ENCODE measurements around the gene LANCL2.

GRCh38 chr7:55396233-55396785 lies 31.2 kb downstream of the LANCL2 start:
- TF ChIP-seq CTCF (IDR thresholded peaks at IDR 0.05) (no peak), EZH2phosphoT487 (IDR thresholded peaks at IDR 0.05) (no peak), EZH2 (IDR thresholded peaks at IDR 0.05) (no peak)

Measured in neural progenitor cell (in vitro differentiated cells).